ENCODE results near the gene CTDSP2.
"Not testable (repeated sequence)": the region's sequence is repeated elsewhere in the genome, so short reads cannot be mapped to it uniquely, and the experiment has no call there.

CTDSP2 gene

GRCh38 chr12:57886542-57886941, 40.0 kb upstream of the CTDSP2 start:
- H3K36me3 ChIP-seq (ENCODE audit: insufficient read depth, insufficient read length, low read length), result no peaks in the 10 kb centered on the region
- H3K4me1 ChIP-seq (ENCODE audit: insufficient read depth, insufficient read length), result peaks cover 9% of the 10 kb centered on the region
- no peaks in the 10 kb centered on the region for H3K9me3 ChIP-seq (ENCODE audit: insufficient read depth, low read length)
- TF ChIP-seq YY1 (IDR thresholded peaks at IDR 0.05; ENCODE audit: insufficient read depth, insufficient read length), result no peak
- TF ChIP-seq ZNF274 (IDR thresholded peaks at IDR 0.05; ENCODE audit: low read depth, low read length), result no peak
- no peak for TF ChIP-seq SUZ12 (IDR thresholded peaks at IDR 0.05; ENCODE audit: extremely low read depth, insufficient read depth, insufficient read length)
- H3K27me3 ChIP-seq (ENCODE audit: insufficient read depth, insufficient read length), result no peaks in the 10 kb centered on the region
- no peak for DNase-seq (ENCODE audit: low read depth, low spot score)
- H3K4me3 ChIP-seq (ENCODE audit: insufficient read length, low read depth), result no peak overlapping the region
- H3K9ac ChIP-seq (ENCODE audit: insufficient read length, low read depth), result no peak overlapping the region

GRCh38 chr12:57885207-57885606, 38.7 kb upstream of the CTDSP2 start:
- peaks cover 9% of the 10 kb centered on the region for H3K4me1 ChIP-seq (ENCODE audit: insufficient read depth, insufficient read length)
- no peak for TF ChIP-seq YY1 (IDR thresholded peaks at IDR 0.05; ENCODE audit: insufficient read depth, insufficient read length)
- no peak for TF ChIP-seq SUZ12 (IDR thresholded peaks at IDR 0.05; ENCODE audit: extremely low read depth, insufficient read depth, insufficient read length)
- no peak for TF ChIP-seq ZNF274 (IDR thresholded peaks at IDR 0.05; ENCODE audit: low read depth, low read length)

GRCh38 chr12:57883700-57884099, 37.2 kb upstream of the CTDSP2 start:
- Histone ChIP-seq H3K9ac (ENCODE audit: insufficient read length, low read depth) (no peak overlapping the region), H3K27me3 (ENCODE audit: insufficient read depth, insufficient read length) (no peaks in the 10 kb centered on the region), H3K9me3 (ENCODE audit: insufficient read depth, low read length) (no peaks in the 10 kb centered on the region), H3K36me3 (ENCODE audit: insufficient read depth, insufficient read length, low read length) (no peaks in the 10 kb centered on the region), H3K4me3 (ENCODE audit: insufficient read length, low read depth) (no peak overlapping the region), H3K4me1 (ENCODE audit: insufficient read depth, insufficient read length) (peaks cover 2% of the 10 kb centered on the region)
- TF ChIP-seq YY1 (IDR thresholded peaks at IDR 0.05; ENCODE audit: insufficient read depth, insufficient read length) (no peak), SUZ12 (IDR thresholded peaks at IDR 0.05; ENCODE audit: extremely low read depth, insufficient read depth, insufficient read length) (no peak), ZNF274 (IDR thresholded peaks at IDR 0.05; ENCODE audit: low read depth, low read length) (no peak)
- no peak for DNase-seq (ENCODE audit: low read depth, low spot score)

More at GRCh38 chr12:57885207-57885606, 38.7 kb upstream of the CTDSP2 start:
- Histone ChIP-seq H3K9ac (ENCODE audit: insufficient read length, low read depth) (no peak overlapping the region), H3K4me3 (ENCODE audit: insufficient read length, low read depth) (no peak overlapping the region), H3K36me3 (ENCODE audit: insufficient read depth, insufficient read length, low read length) (no peaks in the 10 kb centered on the region), H3K27me3 (ENCODE audit: insufficient read depth, insufficient read length) (no peaks in the 10 kb centered on the region), H3K9me3 (ENCODE audit: insufficient read depth, low read length) (no peaks in the 10 kb centered on the region)
- DNase-seq (ENCODE audit: low read depth, low spot score), result no peak

- Histone ChIP-seq H3K27me3 (ENCODE audit: insufficient read depth, insufficient read length) (no peaks in the 10 kb centered on the region), H3K9me3 (ENCODE audit: insufficient read depth, low read length) (no peaks in the 10 kb centered on the region), H3K4me1 (ENCODE audit: insufficient read depth, insufficient read length) (no peaks in the 10 kb centered on the region), H3K4me3 (ENCODE audit: insufficient read length, low read depth) (no peak overlapping the region), H3K9ac (ENCODE audit: insufficient read length, low read depth) (no peak overlapping the region), H3K36me3 (ENCODE audit: insufficient read depth, insufficient read length, low read length) (no peaks in the 10 kb centered on the region)
- DNase-seq (ENCODE audit: low read depth, low spot score), result no peak
- no peak for TF ChIP-seq ZNF274 (IDR thresholded peaks at IDR 0.05; ENCODE audit: low read depth, low read length)
- no peak for TF ChIP-seq SUZ12 (IDR thresholded peaks at IDR 0.05; ENCODE audit: extremely low read depth, insufficient read depth, insufficient read length)
- no peak for TF ChIP-seq YY1 (IDR thresholded peaks at IDR 0.05; ENCODE audit: insufficient read depth, insufficient read length)
These were observed 36.5 kb upstream of the CTDSP2 start for GRCh38 chr12:57883057-57883456.

- TF ChIP-seq SUZ12 (IDR thresholded peaks at IDR 0.05; ENCODE audit: extremely low read depth, insufficient read depth, insufficient read length) (no peak), YY1 (IDR thresholded peaks at IDR 0.05; ENCODE audit: insufficient read depth, insufficient read length) (no peak), ZNF274 (IDR thresholded peaks at IDR 0.05; ENCODE audit: low read depth, low read length) (no peak)
- no peak for DNase-seq (ENCODE audit: low read depth, low spot score)
- no peak overlapping the region for H3K4me3 ChIP-seq (ENCODE audit: insufficient read length, low read depth)
- H3K36me3 ChIP-seq (ENCODE audit: insufficient read depth, insufficient read length, low read length), result no peaks in the 10 kb centered on the region
- H3K27me3 ChIP-seq (ENCODE audit: insufficient read depth, insufficient read length), result no peaks in the 10 kb centered on the region
- H3K9me3 ChIP-seq (ENCODE audit: insufficient read depth, low read length), result no peaks in the 10 kb centered on the region
- H3K4me1 ChIP-seq (ENCODE audit: insufficient read depth, insufficient read length), result no peaks in the 10 kb centered on the region
- no peak overlapping the region for H3K9ac ChIP-seq (ENCODE audit: insufficient read length, low read depth)
These were observed 36.0 kb upstream of the CTDSP2 start for GRCh38 chr12:57882575-57882974.

- Histone ChIP-seq H3K27me3 (ENCODE audit: insufficient read depth, insufficient read length) (no peaks in the 10 kb centered on the region), H3K9me3 (ENCODE audit: insufficient read depth, low read length) (no peaks in the 10 kb centered on the region)
- TF ChIP-seq ZNF274 (IDR thresholded peaks at IDR 0.05; ENCODE audit: low read depth, low read length) (no peak), YY1 (IDR thresholded peaks at IDR 0.05; ENCODE audit: insufficient read depth, insufficient read length) (no peak), SUZ12 (IDR thresholded peaks at IDR 0.05; ENCODE audit: extremely low read depth, insufficient read depth, insufficient read length) (no peak)
These were observed 34.9 kb upstream of the CTDSP2 start for GRCh38 chr12:57881475-57881874.

GRCh38 chr12:57881035-57881434, 34.5 kb upstream of the CTDSP2 start:
- H3K4me3 ChIP-seq (ENCODE audit: insufficient read length, low read depth); H3K4me1 ChIP-seq (ENCODE audit: insufficient read depth, insufficient read length); H3K9me3 ChIP-seq (ENCODE audit: insufficient read depth, low read length); H3K9ac ChIP-seq (ENCODE audit: insufficient read length, low read depth); DNase-seq (ENCODE audit: low read depth, low spot score); H3K36me3 ChIP-seq (ENCODE audit: insufficient read depth, insufficient read length, low read length); H3K27me3 ChIP-seq (ENCODE audit: insufficient read depth, insufficient read length): not testable (repeated sequence)

More at GRCh38 chr12:57881475-57881874, 34.9 kb upstream of the CTDSP2 start:
- H3K4me1 ChIP-seq (ENCODE audit: insufficient read depth, insufficient read length), result no peaks in the 10 kb centered on the region
- H3K4me3 ChIP-seq (ENCODE audit: insufficient read length, low read depth), result no peak overlapping the region
- no peak for DNase-seq (ENCODE audit: low read depth, low spot score)
- H3K9ac ChIP-seq (ENCODE audit: insufficient read length, low read depth), result no peak overlapping the region
- H3K36me3 ChIP-seq (ENCODE audit: insufficient read depth, insufficient read length, low read length), result no peaks in the 10 kb centered on the region

- DNase-seq (ENCODE audit: low read depth, low spot score), result no peak
- Histone ChIP-seq H3K9me3 (ENCODE audit: insufficient read depth, low read length) (no peaks in the 10 kb centered on the region), H3K4me3 (ENCODE audit: insufficient read length, low read depth) (no peak overlapping the region), H3K4me1 (ENCODE audit: insufficient read depth, insufficient read length) (no peaks in the 10 kb centered on the region), H3K9ac (ENCODE audit: insufficient read length, low read depth) (no peak overlapping the region), H3K36me3 (ENCODE audit: insufficient read depth, insufficient read length, low read length) (no peaks in the 10 kb centered on the region), H3K27me3 (ENCODE audit: insufficient read depth, insufficient read length) (no peaks in the 10 kb centered on the region)
- TF ChIP-seq SUZ12 (IDR thresholded peaks at IDR 0.05; ENCODE audit: extremely low read depth, insufficient read depth, insufficient read length), result no peak
- no peak for TF ChIP-seq ZNF274 (IDR thresholded peaks at IDR 0.05; ENCODE audit: low read depth, low read length)
- TF ChIP-seq YY1 (IDR thresholded peaks at IDR 0.05; ENCODE audit: insufficient read depth, insufficient read length), result no peak
These were observed 31.3 kb upstream of the CTDSP2 start for GRCh38 chr12:57877876-57878275.

Measured in NT2/D1 (cell line).